Mononuclear cell (primary cell): Measurements from ENCODE around the gene TAF4. TPM values are rescaled to one million over a fixed set of nuclear protein-coding genes. Genes with fewer than 3 reads are reported as not detected.

ENCODE experiments used
- H3K27me3 ChIP-seq: 2 replicates; pipeline ENCODE4 v1.6.0; 2011; ENCODE audit warnings: low read length, control low read depth; ENCODE audit not compliant: insufficient read depth
- H3K4me1 ChIP-seq: 2 replicates; pipeline ENCODE4 v1.5.1; 2011; ENCODE audit warnings: mild to moderate bottlenecking, low read length, control low read depth; ENCODE audit not compliant: insufficient read depth
- H3K4me3 ChIP-seq: 2 replicates; pipeline ENCODE4 v1.5.1; 2011; ENCODE audit warnings: mild to moderate bottlenecking, low read length, moderate library complexity
- H3K9me3 ChIP-seq: 2 replicates; pipeline ENCODE4 v1.5.1; 2011; ENCODE audit warnings: low read depth, mild to moderate bottlenecking, control low read depth, low read length
- total RNA-seq: library from RNA; depleted of rRNA; stranded (reverse); fragments of >200 nt; gene quantifications from one replicate; pipeline ENCODE4 v1.2.3, GENCODE V29; 2012

The TAF4 gene
- total RNA-seq, 1 donor: 7.7 TPM

DNA sequence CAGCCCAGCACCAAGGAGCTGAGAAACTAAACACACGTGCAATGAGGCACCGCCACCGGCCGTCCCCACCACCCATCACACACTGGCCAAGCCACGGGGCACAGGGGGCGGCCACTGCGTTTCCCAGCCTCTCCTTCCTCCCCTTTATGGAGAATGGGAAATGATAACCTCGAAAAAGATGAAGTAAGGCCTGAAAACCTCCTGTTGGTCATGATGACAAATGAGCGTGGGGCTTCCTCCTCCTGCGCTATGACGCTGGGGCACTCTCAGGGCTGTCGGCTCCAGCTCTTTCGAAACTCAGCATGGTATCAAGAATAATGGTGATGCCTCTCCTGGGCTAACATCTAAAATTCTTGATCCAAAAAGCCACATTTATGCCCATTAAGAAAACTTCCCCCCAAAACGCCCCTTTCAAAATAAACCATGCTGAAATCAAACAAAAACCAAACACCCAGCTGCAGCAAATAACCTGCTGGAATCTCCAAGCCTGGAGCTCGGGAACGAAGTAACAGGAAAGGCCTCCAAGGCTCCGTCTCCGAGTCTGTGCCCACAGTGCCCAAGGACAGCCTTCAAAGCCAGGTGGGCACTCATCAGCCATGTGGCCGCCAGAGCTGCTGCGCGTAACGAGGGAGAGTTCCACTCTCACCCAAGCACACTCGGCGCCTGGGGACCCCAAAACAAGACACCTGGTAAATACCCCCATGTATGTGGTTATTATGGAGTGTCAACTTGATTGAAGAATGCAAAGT lies 50.0 kb downstream of the TAF4 start:
- H3K4me1 ChIP-seq: no peaks in the 10 kb centered on the region
- H3K4me3 ChIP-seq: no peak overlapping the region
- H3K27me3 ChIP-seq: no peaks in the 10 kb centered on the region
- no peaks in the 10 kb centered on the region for H3K9me3 ChIP-seq

DNA sequence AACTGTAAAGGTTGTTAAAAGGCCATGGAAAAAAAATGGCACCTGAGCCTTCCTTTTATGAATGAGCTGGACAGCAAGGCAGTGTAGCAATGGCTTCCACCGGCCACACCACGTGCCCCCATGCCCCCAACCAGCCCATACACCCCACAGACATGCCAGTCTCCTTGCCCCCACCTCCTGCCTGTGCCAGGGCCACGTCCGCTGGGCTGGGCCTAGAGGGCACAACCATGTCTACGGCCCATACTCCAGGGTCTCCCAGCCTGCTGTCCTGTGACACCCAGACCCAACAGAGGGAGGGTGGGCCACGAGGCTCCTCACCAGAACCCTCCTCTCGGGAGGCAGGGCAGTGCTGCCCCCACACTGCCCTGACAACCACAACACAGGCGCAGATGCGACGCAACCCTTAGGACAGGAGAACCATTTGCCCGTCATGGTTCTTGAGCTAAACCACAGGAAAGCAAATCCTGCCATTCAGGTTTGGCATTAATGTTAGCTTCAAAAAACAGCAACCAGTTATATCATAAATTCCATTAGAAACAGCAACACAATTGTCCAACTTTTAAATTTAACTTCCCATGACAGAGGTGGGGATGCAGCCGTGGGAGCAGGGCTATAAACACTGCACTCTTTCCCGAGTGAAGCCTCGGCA lies 50.7 kb downstream of the TAF4 start:
- H3K4me3 ChIP-seq: no peak overlapping the region
- H3K27me3 ChIP-seq: no peaks in the 10 kb centered on the region
- H3K9me3 ChIP-seq: no peaks in the 10 kb centered on the region
- no peaks in the 10 kb centered on the region for H3K4me1 ChIP-seq

DNA sequence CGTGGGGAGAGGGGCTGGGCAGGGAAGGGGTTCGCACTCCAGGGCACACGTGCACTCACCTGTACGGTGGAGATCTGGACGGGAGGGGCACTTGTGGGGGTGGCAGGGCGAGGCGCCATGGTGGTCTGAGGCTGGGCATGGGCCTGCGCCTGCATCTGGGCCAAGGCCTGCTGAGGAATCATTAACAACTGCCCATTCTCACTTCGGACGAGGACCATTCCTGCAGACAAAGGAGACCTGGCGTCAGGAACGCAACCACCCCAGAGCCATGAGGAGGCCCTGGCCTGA lies 51.2 kb downstream of the TAF4 start:
- no peak overlapping the region for H3K4me3 ChIP-seq
- no peaks in the 10 kb centered on the region for H3K4me1 ChIP-seq
- H3K27me3 ChIP-seq: no peaks in the 10 kb centered on the region
- H3K9me3 ChIP-seq: no peaks in the 10 kb centered on the region

DNA sequence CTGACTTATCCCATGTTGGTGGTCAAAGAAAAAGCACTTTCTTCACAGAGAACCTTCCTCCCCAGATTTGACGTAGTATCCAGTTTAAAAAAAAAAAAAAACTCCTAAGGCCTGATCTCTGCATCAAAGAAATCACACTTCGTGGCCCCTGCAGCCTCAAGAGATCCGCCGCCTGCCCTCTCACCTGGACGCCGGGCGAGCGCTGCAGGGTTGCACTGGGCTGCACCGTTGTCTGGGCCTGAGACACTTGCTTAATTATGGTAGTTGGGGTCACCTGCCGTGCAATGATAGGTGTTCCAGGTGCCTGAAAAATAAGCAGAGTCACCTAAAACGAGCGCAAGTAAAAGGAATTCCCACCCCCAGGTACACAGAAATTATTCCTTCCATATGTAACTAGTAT lies 53.0 kb downstream of the TAF4 start:
- Histone ChIP-seq H3K27me3 (no peaks in the 10 kb centered on the region), H3K4me1 (no peaks in the 10 kb centered on the region), H3K9me3 (no peaks in the 10 kb centered on the region), H3K4me3 (no peak overlapping the region)

DNA sequence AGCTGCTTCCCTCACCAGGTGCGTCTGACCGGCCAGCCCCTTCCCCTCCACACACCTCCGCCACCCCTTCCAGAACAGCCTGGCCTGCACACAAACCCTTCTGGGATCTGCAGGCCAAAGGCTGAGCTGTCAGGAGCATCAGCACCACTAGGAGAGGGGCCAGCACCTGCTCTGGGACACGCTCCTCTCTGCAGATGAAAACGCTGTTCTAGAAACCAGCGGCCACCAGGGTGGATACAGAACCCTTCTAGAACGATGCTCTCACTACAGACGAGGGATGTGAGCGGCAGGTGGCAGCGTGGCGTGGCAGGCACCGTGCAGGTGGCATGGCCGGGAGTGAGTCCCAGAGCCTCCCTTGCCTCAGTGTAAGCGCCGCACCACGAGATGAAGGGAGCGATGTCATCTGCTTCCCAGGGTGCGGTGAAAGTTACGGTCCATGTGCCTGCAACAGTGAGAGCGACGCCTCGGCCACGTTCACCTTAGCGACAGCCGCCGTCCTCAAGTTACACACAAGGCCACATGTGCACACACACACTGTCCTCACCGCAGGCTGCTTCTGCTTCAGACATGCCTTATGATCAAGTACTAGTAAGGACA lies 53.6 kb downstream of the TAF4 start:
- H3K27me3 ChIP-seq: no peaks in the 10 kb centered on the region
- no peaks in the 10 kb centered on the region for H3K9me3 ChIP-seq
- H3K4me3 ChIP-seq: no peak overlapping the region
- H3K4me1 ChIP-seq: no peaks in the 10 kb centered on the region

DNA sequence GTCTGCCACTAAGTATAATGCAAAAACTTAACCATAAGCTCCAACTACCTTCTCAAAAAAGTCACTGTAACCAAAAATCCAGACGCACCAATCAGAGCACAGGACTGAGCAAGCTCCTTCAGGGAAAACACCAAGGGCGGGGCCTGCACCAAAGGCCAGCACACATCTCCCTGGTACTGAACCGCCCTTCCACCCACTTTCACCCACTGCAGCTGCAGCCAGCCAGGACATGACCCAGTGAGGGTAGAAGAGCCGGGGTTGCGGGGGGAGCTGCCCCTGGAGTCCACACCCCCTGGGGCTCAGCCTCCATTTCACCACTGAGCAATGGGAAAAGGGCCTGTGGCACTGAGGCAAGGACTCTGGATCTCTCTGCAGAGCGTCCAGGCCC lies 54.3 kb downstream of the TAF4 start:
- H3K4me1 ChIP-seq: no peaks in the 10 kb centered on the region
- no peaks in the 10 kb centered on the region for H3K27me3 ChIP-seq
- no peak overlapping the region for H3K4me3 ChIP-seq
- no peaks in the 10 kb centered on the region for H3K9me3 ChIP-seq

DNA sequence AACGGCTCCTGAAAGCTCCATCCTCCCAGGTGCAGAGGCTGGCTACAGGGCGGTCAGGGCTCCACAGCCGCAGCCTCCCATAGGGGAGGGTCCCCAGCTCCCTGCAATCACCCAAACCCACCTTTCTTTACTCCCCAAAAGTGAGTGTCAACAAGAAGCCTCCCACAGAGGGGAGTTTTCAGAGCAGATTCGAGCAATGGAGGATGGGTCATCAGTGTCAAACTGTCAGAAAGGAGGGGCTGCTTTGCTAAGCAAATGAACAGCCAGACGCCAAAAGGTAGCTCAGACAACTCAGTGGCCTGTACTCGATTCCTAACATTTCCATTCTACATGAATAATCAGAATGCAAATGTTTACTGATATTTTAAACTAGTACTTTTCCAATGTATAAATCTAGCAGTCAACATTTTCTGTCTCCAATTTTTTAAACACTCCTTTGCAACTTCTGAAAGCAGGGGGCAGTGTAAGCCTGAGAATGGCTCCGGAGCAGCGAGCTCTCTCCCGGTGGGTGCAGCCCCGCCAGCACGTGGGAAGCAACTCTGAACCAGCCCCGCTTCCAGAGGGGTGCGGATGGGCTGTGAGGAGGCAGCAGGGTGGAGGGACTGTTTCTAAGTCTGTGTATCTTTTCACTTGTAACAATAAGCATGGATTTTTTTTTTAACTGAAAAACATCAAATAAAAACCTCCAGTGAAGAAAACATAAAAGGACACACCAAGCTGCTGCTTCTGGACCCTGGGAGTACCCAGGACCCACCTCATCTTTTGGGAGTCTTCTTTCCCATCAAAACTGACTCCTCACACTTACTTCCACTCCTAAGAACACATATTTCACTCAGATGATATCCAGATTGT lies 54.9 kb downstream of the TAF4 start:
- H3K27me3 ChIP-seq: no peaks in the 10 kb centered on the region
- H3K4me3 ChIP-seq: no peak overlapping the region
- H3K4me1 ChIP-seq: no peaks in the 10 kb centered on the region
- H3K9me3 ChIP-seq: no peaks in the 10 kb centered on the region

DNA sequence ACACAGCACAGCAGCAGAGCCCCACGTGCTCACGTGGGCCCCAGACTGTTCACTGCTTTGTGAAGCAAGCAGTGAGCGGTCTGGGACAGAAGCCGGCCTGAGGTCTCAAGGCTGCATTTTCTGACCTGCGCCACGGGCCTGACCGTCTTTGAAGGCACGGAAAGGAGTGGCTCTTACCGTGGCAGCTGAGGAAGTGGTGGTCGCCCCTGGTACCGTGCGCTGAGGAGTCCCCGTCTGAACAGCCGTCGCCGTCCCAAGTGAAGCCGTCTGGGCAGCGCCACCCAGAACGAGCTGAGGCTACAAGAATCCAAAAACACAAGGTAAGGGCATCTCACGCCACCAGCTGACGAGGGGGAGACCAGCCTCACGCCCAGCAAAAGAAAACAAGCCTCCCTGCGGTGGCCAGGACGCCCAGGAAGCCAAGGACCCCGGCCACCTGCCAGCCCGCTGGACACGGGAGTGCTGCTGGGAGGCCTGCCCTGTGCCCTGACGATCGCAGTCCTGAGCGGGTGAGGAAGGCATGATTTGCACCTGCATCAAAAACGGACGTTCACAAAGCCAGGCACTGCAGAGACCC lies 55.7 kb downstream of the TAF4 start:
- Histone ChIP-seq H3K27me3 (no peaks in the 10 kb centered on the region), H3K9me3 (no peaks in the 10 kb centered on the region), H3K4me1 (no peaks in the 10 kb centered on the region)

DNA sequence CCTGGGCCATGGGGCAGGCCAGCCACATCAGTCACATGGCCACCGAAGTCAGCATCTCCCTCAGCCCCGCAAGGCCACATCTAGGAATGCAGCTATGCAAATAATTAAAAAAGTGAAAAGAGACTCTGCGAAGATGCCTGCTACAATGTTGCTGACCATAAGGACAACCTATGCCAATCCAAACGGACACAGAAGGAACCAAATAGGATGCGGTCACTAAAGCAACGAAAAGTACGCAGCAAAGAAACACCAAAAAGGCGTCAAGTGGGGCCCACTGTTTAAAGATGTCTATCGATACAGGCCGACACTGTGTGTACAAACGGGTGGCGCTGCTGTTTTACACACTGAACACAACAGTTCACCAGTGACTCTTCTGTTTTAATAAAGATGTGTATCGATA lies 56.4 kb downstream of the TAF4 start:
- Histone ChIP-seq H3K4me1 (no peaks in the 10 kb centered on the region), H3K27me3 (no peaks in the 10 kb centered on the region), H3K9me3 (no peaks in the 10 kb centered on the region), H3K4me3 (no peak overlapping the region)

More for the DNA sequence above, 55.7 kb downstream of the TAF4 start:
- H3K4me3 ChIP-seq: no peak overlapping the region

DNA sequence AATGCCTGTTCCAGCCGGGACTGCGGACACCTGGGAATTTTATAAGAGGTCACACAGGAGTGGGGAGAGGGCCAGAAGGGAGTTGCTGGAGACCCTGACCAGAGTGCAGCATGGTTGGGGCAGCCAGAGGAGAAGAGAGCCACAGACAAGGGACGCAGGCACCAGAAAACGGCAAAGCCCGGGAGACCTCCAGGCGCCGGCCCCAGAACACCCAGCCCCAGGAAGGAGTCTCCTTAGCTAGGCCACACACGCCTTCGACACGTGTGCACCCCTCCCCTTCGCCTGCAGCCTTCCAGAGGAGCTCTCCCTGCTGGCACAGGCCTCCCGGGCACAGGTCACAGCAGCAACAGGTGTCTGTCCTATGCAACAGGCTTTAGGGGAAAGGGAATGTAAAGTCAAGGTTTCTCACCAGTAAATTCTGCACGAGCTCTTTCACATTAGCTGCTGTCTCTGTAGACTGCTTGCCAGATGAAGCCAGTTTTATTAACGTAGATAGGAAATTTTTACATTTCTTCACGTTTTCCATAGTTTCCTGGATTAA lies 57.0 kb downstream of the TAF4 start:
- H3K27me3 ChIP-seq: no peaks in the 10 kb centered on the region
- no peak overlapping the region for H3K4me3 ChIP-seq
- H3K4me1 ChIP-seq: no peaks in the 10 kb centered on the region
- no peaks in the 10 kb centered on the region for H3K9me3 ChIP-seq

DNA sequence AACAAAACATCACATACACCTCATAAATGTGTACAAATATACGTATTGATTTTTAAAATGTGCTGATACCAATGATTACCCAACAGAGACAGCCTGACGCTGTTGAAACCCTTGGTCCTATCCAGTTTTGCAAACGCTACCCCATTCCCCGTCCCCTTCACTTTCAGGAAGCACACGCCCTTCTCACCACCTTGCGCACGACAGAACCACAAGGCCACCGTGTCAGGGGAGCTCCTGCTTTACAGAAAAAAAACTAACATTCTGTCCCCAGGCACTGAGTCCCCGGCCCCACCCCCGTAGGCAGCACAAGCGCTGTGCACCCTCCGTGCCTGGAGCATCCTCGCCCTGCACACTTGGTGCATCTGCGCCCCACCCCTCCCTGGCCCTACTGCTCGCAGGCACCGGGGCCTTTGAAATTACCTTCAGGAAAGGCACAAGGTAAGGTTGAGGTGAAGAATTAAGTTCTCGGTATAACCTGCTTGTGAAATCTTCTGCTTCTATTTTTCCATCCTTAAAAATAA lies 58.5 kb downstream of the TAF4 start:
- Histone ChIP-seq H3K27me3 (no peaks in the 10 kb centered on the region), H3K4me1 (no peaks in the 10 kb centered on the region), H3K9me3 (no peaks in the 10 kb centered on the region), H3K4me3 (no peak overlapping the region)

DNA sequence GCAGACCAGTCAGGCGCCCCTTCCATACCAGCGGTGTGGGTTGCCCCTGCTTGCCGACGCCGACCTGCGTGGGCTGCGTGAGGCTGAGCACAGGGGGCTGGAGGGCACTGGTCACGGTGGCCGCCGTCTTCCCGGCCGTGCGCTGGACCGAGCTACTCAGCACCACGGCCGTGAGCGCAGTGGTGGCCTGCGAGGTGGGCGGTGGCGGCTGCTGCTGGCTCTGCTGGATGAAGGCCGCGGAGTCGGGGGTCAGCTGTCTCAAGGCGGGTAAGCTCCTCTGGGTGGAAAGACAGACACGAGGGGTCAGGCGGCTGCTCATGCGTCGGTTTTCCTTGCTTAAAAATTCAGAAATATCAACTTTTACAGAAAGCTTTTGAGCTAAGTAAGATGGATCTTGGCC lies 59.2 kb downstream of the TAF4 start:
- H3K4me3 ChIP-seq: no peak overlapping the region
- no peaks in the 10 kb centered on the region for H3K27me3 ChIP-seq
- no peaks in the 10 kb centered on the region for H3K4me1 ChIP-seq
- no peaks in the 10 kb centered on the region for H3K9me3 ChIP-seq

DNA sequence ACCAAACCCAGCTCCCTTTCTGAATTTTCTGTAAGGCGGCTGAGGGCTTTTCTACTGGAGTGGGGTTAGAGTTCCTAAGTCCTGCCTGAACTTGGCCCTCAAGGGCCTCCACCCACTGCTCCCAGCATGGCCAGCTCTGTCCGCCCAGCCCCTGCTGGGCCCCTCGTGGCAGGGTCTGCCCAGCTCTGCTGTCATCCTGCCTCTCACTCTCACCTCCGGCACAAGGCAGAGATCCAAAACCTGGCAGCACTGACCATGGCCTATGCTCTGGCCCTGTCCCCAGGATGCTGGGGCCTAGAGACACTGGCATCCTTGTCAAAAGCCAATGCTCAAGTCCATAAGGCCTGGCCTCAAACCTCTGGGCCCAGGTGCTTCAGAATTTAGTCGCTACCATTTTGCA lies 61.1 kb downstream of the TAF4 start:
- Histone ChIP-seq H3K4me1 (no peaks in the 10 kb centered on the region), H3K4me3 (no peak overlapping the region), H3K27me3 (no peaks in the 10 kb centered on the region), H3K9me3 (no peaks in the 10 kb centered on the region)

DNA sequence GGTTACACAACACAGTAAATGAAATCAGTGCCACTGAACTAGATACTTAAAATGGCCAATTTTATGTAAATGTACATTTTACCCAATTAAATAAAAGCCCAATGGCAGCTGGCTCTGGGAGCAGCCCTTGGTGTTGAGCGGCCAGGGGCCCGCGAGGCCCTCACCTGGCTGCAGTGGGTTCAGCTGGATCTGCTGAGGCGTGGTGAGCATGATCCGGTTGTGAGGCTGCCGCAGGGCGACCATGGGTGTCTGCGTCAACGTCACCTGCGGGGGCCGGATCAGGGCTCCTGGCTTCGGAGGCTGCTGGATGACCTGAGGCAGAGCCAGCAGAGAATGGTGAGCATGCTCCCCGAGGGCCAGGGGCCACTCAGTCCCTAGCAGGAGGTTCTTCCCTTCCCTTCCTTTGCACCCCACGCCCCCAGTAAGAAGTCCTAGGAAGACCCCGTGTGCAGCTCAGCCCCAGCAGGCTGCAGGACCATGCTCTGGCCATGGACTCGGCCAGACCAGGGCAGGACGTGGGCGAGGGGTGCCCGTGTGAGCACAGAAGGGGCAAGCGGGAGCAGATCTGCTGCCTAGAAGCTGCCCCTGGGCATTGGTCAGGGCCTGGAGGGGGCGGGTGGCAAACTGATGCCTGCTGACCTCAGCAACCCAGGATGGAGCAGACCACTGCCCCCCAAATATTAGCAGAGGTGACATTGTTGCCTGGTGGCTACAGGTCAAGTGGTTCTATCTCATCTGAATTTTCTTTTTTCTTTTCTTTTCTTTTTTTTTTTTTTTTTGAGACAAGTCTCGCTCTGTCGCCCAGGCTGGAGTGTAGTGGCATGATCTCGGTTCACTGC lies 61.9 kb downstream of the TAF4 start:
- no peaks in the 10 kb centered on the region for H3K9me3 ChIP-seq
- H3K4me1 ChIP-seq: no peaks in the 10 kb centered on the region
- H3K27me3 ChIP-seq: no peaks in the 10 kb centered on the region
- H3K4me3 ChIP-seq: no peak overlapping the region
